Activated T-cell treated with anti-CD3 and anti-CD28 coated beads for 1 hour (primary cell): ENCODE results near the gene CREBL2.
A peak's percentile ranks its signal among the peaks of the same experiment; 100 is the strongest.
"Not testable (repeated sequence)": the region's sequence is repeated elsewhere in the genome, so short reads cannot be mapped to it uniquely, and the experiment has no call there.

ENCODE experiments used
- DNase-seq: peaks from one replicate; pipeline ENCODE4 v3.0.0-alpha.2; 2020; ENCODE audit warnings: low read depth

The CREBL2 gene

GRCh38 chr12:12611512-12612306 is at the start of gene CREBL2:
CREBL2 (plus strand) TSS chr12:12611876; CDS start chr12:12612173, 297 bp downstream.
- DNase-seq, result peak; percentile 73

GRCh38 chr12:12562016-12562483 is 49.6 kb upstream of the CREBL2 start:
- peak; percentile 11 for DNase-seq

- DNase-seq, result peak; percentile 54
Measured at GRCh38 chr12:12562585-12563261, 49.0 kb upstream of the CREBL2 start, which contains the start of gene DUSP16. DUSP16 (minus strand) TSS chr12:12562863; CDS start chr12:12521098, 41,765 bp downstream.

GRCh38 chr12:12563290-12563928 is 48.3 kb upstream of the CREBL2 start:
- DNase-seq, result no peak

GRCh38 chr12:12564911-12565310 is 46.8 kb upstream of the CREBL2 start:
- no peak for DNase-seq

GRCh38 chr12:12565971-12566370 is 45.7 kb upstream of the CREBL2 start:
- DNase-seq, result not testable (repeated sequence)

GRCh38 chr12:12572659-12573058 is 39.0 kb upstream of the CREBL2 start:
- no peak for DNase-seq

GRCh38 chr12:12577786-12578185 is 33.9 kb upstream of the CREBL2 start:
- DNase-seq, result no peak

- not testable (repeated sequence) for DNase-seq
Measured at GRCh38 chr12:12580716-12581115, 31.0 kb upstream of the CREBL2 start.

GRCh38 chr12:12582193-12582881 is 29.3 kb upstream of the CREBL2 start:
- DNase-seq, result no peak

GRCh38 chr12:12582895-12583303 is 28.8 kb upstream of the CREBL2 start:
- DNase-seq, result no peak

- no peak for DNase-seq
Measured at GRCh38 chr12:12583510-12584178, 28.0 kb upstream of the CREBL2 start.

- DNase-seq, result no peak
Measured at GRCh38 chr12:12585115-12585863, 26.4 kb upstream of the CREBL2 start.

GRCh38 chr12:12586879-12587675 is 24.6 kb upstream of the CREBL2 start:
- DNase-seq, result no peak

- no peak for DNase-seq
Measured at GRCh38 chr12:12587878-12588277, 23.8 kb upstream of the CREBL2 start.

GRCh38 chr12:12588436-12588835 is 23.2 kb upstream of the CREBL2 start:
- DNase-seq, result not testable (repeated sequence)

- no peak for DNase-seq
Measured at GRCh38 chr12:12590961-12591360, 20.7 kb upstream of the CREBL2 start.

GRCh38 chr12:12592930-12593329 is 18.7 kb upstream of the CREBL2 start:
- no peak for DNase-seq

- DNase-seq, result not testable (repeated sequence)
Measured at GRCh38 chr12:12595929-12596328, 15.7 kb upstream of the CREBL2 start.

- not testable (repeated sequence) for DNase-seq
Measured at GRCh38 chr12:12596598-12596997, 15.1 kb upstream of the CREBL2 start.
